GM23338 (cell line): ENCODE data around the gene TTC31. TPM values are rescaled to one million over a fixed set of nuclear protein-coding genes. Genes with fewer than 3 reads are reported as not detected.

Experiments used
- ATAC-seq: fragments of 200-7000 bp; cut with Tn5 transposase; 3 replicates; pipeline ENCODE4 v1.9.1; 2020
- DNase-seq: peaks from one replicate; pipeline ENCODE4 v3.0.0-alpha.2; 2015; ENCODE audit warnings: low spot score
- H2AFZ ChIP-seq: fragments of 200-600 bp; sonication (generic); 2 replicates; pipeline ENCODE4 v1.8.0; 2016; ENCODE audit warnings: antibody characterized with exemption, mild to moderate bottlenecking, moderate library complexity
- H3F3A ChIP-seq: fragments of 200-600 bp; sonication (generic); replicated peaks from 2 replicates; pipeline ENCODE4 v1.8.0; 2017; ENCODE audit warnings: antibody characterized with exemption, mixed run types, low read depth
- H3K27ac ChIP-seq: fragments of 200-600 bp; sonication (generic); 2 replicates; pipeline ENCODE4 v1.6.1; 2016; ENCODE audit warnings: low read depth
- H3K27me3 ChIP-seq: fragments of 200-600 bp; sonication (generic); 2 replicates; pipeline ENCODE4 v1.8.0; 2016; ENCODE audit warnings: mild to moderate bottlenecking, mixed run types, moderate library complexity; ENCODE audit not compliant: insufficient read depth
- H3K36me3 ChIP-seq: fragments of 200-600 bp; sonication (generic); 2 replicates; pipeline ENCODE4 v1.8.0; 2016; ENCODE audit warnings: mild to moderate bottlenecking; ENCODE audit not compliant: insufficient read depth
- H3K4me1 ChIP-seq: fragments of 200-600 bp; sonication (generic); 2 replicates; pipeline ENCODE4 v1.8.0; 2016; ENCODE audit warnings: mild to moderate bottlenecking, moderate library complexity; ENCODE audit not compliant: insufficient read depth
- H3K4me2 ChIP-seq: fragments of 200-600 bp; sonication (generic); 2 replicates; pipeline ENCODE4 v1.7.1; 2017; ENCODE audit warnings: mixed run types
- H3K4me3 ChIP-seq: fragments of 200-600 bp; sonication (generic); 2 replicates; pipeline ENCODE4 v1.6.1; 2016; ENCODE audit warnings: mixed run types
- H3K79me2 ChIP-seq: fragments of 200-600 bp; sonication (generic); replicated peaks from 2 replicates; pipeline ENCODE4 v1.8.0; 2017; ENCODE audit warnings: mild to moderate bottlenecking; ENCODE audit not compliant: insufficient read depth
- H3K9me2 ChIP-seq: fragments of 200-600 bp; sonication (generic); 2 replicates; pipeline ENCODE4 v1.8.0; 2017; ENCODE audit not compliant: insufficient read depth
- H4K20me1 ChIP-seq: fragments of 200-600 bp; sonication (generic); replicated peaks from 2 replicates; pipeline ENCODE4 v1.8.0; 2017; ENCODE audit warnings: mild to moderate bottlenecking; ENCODE audit not compliant: insufficient read depth
- H3K27ac Mint-ChIP-seq: 2 replicates; pipeline ENCODE4 v1.8.0; 2020; ENCODE audit warnings: inconsistent platforms, mild to moderate bottlenecking, moderate library complexity, mixed read lengths
- H3K27me3 Mint-ChIP-seq: 3 replicates; pipeline ENCODE4 v1.8.0; 2022; ENCODE audit warnings: low read depth, mild to moderate bottlenecking, moderate library complexity, mixed read lengths, inconsistent platforms; ENCODE audit not compliant: insufficient read depth, poor library complexity
- H3K36me3 Mint-ChIP-seq: 3 replicates; pipeline ENCODE4 v1.8.0; 2021; ENCODE audit warnings: low read depth, mild to moderate bottlenecking, inconsistent platforms, moderate library complexity, mixed read lengths
- H3K4me1 Mint-ChIP-seq: 3 replicates; pipeline ENCODE4 v1.8.0; 2020; ENCODE audit warnings: mild to moderate bottlenecking, inconsistent platforms, mixed read lengths
- H3K4me3 Mint-ChIP-seq: 3 replicates; pipeline ENCODE4 v1.8.0; 2021; ENCODE audit warnings: moderate library complexity, mild to moderate bottlenecking, inconsistent platforms, mixed read lengths
- H3K9me3 Mint-ChIP-seq: 3 replicates; pipeline ENCODE4 v1.8.0; 2020; ENCODE audit warnings: moderate library complexity, mild to moderate bottlenecking, inconsistent platforms, mixed read lengths
- CREB1 ChIP-seq: fragments of 250-450 bp; sonication (Bioruptor Pico); IDR thresholded peaks from 2 replicates; pipeline ENCODE4 v1.5.0; 2020; ENCODE audit warnings: low read depth, mild to moderate bottlenecking, moderate library complexity
- EZH2 ChIP-seq: fragments of 200-600 bp; sonication (generic); IDR thresholded peaks from one replicate; pipeline ENCODE4 v1.8.0; 2017; ENCODE audit warnings: antibody characterized with exemption, mild to moderate bottlenecking, low read depth; ENCODE audit not compliant: unreplicated experiment
- JUNB ChIP-seq: IDR thresholded peaks from one replicate; pipeline ENCODE4 v1.6.1; 2016; ENCODE audit warnings: antibody characterized with exemption; ENCODE audit not compliant: unreplicated experiment
- NANOG ChIP-seq: IDR thresholded peaks from 2 replicates; pipeline ENCODE4 v1.6.1; 2016; ENCODE audit warnings: antibody characterized with exemption, borderline replicate concordance
- POLR2AphosphoS5 ChIP-seq: IDR thresholded peaks from 2 replicates; pipeline ENCODE4 v1.6.1; 2016; ENCODE audit warnings: antibody characterized with exemption, low read depth
- REST ChIP-seq: IDR thresholded peaks from one replicate; pipeline ENCODE4 v1.6.1; 2018; ENCODE audit warnings: antibody characterized with exemption; ENCODE audit not compliant: unreplicated experiment
- ZNF114 ChIP-seq: fragments of 250-450 bp; sonication (Bioruptor Pico); IDR thresholded peaks from 2 replicates; pipeline ENCODE4 v1.5.0; 2020; ENCODE audit warnings: mild to moderate bottlenecking, moderate library complexity
- polyA plus RNA-seq: library from polyadenylated mRNA; unstranded; fragments of >200 nt; fragmentation: Nextera tagmentation; extraction: Ambion mirVana; gene quantifications from 2 replicates; pipeline ENCODE4 v1.2.1, GENCODE V29; 2016
- total RNA-seq: library from RNA; depleted of rRNA; stranded (reverse); fragments of >200 nt; shearing (Covaris generic); gene quantifications from 2 replicates; pipeline ENCODE4 v1.2.3, GENCODE V29; 2014
- TF ChIP-seq, protein P1 (sequence below), 2 experiments: fragments of 200-600 bp in 1 of 2; sonication (generic) in 1 of 2; conservative IDR thresholded peaks; 2 replicates each; pipeline versions ENCODE4 v1.5.1 to v1.6.1; 2016 to 2017; ENCODE audit warnings: antibody characterized with exemption in 2 of 2, low read depth in 2 of 2, mild to moderate bottlenecking in 2 of 2, moderate library complexity in 1 of 2
- TF ChIP-seq, protein P2 (sequence below): fragments of 250-450 bp; sonication (Bioruptor Pico); IDR thresholded peaks from 2 replicates; pipeline ENCODE4 v1.5.0; 2020; ENCODE audit warnings: mild to moderate bottlenecking, moderate library complexity

The TTC31 gene
- total and polyA plus RNA-seq, 2 experiments from 2014 or later: 15.8 to 29.2 TPM

- TF ChIP-seq CREB1 (CRISPR knock-in tag) (peak; percentile 83), ZNF114 (CRISPR knock-in tag) (no peak)
- TF ChIP-seq, protein P1, sequence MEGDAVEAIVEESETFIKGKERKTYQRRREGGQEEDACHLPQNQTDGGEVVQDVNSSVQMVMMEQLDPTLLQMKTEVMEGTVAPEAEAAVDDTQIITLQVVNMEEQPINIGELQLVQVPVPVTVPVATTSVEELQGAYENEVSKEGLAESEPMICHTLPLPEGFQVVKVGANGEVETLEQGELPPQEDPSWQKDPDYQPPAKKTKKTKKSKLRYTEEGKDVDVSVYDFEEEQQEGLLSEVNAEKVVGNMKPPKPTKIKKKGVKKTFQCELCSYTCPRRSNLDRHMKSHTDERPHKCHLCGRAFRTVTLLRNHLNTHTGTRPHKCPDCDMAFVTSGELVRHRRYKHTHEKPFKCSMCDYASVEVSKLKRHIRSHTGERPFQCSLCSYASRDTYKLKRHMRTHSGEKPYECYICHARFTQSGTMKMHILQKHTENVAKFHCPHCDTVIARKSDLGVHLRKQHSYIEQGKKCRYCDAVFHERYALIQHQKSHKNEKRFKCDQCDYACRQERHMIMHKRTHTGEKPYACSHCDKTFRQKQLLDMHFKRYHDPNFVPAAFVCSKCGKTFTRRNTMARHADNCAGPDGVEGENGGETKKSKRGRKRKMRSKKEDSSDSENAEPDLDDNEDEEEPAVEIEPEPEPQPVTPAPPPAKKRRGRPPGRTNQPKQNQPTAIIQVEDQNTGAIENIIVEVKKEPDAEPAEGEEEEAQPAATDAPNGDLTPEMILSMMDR (conservative IDR thresholded peaks at IDR 0.05; ENCODE audit: low read depth in 2 of 2): no peak; a peak in 1 of 4 replicates
Observed at GRCh38 chr2:74472086-74472944, 10.6 kb upstream of the TTC31 start, which contains the start of gene MRPL53 (continued).

GRCh38 chr2:74472945-74473258 lies 10.0 kb upstream of the TTC31 start:
- H3K27ac ChIP-seq: peak overlapping the region; percentile 96
- Mint-ChIP-seq H3K27ac (peak overlapping the region; percentile 98), H3K9me3 (no peaks in the 10 kb centered on the region; the same call in 2 of the 3 replicates), H3K4me3 (peak overlapping the region; percentile 98), H3K27me3 (peaks cover 15% of the 10 kb centered on the region), H3K4me1 (peaks cover 2% of the 10 kb centered on the region; the same call in 1 of the 3 replicates), H3K36me3 (peaks cover 19% of the 10 kb centered on the region)
- ATAC-seq (peak; percentile 5; the same call in 2 of the 3 replicates), DNase-seq (no peak)
- peaks cover 13% of the 10 kb centered on the region for H3F3A ChIP-seq
- peak overlapping the region; percentile 4; the same call in 1 of the 2 replicates for H2AFZ ChIP-seq
- peaks cover 7% of the 10 kb centered on the region; the same call in 1 of the 2 replicates for H3K4me1 ChIP-seq
- H4K20me1 ChIP-seq: no peaks in the 10 kb centered on the region
- H3K79me2 ChIP-seq: no peaks in the 10 kb centered on the region
- H3K4me2 ChIP-seq: peak overlapping the region; percentile 92
- peak overlapping the region; percentile 80 for H3K4me3 ChIP-seq
- H3K36me3 ChIP-seq: no peaks in the 10 kb centered on the region
- H3K9me2 ChIP-seq: no peaks in the 10 kb centered on the region
- no peaks in the 10 kb centered on the region for H3K27me3 ChIP-seq
- TF ChIP-seq CREB1 (CRISPR knock-in tag) (no peak), POLR2AphosphoS5 (no peak), EZH2 (no peak), JUNB (no peak), ZNF114 (CRISPR knock-in tag) (no peak), NANOG (no peak), REST (no peak)
- TF ChIP-seq, protein P2, sequence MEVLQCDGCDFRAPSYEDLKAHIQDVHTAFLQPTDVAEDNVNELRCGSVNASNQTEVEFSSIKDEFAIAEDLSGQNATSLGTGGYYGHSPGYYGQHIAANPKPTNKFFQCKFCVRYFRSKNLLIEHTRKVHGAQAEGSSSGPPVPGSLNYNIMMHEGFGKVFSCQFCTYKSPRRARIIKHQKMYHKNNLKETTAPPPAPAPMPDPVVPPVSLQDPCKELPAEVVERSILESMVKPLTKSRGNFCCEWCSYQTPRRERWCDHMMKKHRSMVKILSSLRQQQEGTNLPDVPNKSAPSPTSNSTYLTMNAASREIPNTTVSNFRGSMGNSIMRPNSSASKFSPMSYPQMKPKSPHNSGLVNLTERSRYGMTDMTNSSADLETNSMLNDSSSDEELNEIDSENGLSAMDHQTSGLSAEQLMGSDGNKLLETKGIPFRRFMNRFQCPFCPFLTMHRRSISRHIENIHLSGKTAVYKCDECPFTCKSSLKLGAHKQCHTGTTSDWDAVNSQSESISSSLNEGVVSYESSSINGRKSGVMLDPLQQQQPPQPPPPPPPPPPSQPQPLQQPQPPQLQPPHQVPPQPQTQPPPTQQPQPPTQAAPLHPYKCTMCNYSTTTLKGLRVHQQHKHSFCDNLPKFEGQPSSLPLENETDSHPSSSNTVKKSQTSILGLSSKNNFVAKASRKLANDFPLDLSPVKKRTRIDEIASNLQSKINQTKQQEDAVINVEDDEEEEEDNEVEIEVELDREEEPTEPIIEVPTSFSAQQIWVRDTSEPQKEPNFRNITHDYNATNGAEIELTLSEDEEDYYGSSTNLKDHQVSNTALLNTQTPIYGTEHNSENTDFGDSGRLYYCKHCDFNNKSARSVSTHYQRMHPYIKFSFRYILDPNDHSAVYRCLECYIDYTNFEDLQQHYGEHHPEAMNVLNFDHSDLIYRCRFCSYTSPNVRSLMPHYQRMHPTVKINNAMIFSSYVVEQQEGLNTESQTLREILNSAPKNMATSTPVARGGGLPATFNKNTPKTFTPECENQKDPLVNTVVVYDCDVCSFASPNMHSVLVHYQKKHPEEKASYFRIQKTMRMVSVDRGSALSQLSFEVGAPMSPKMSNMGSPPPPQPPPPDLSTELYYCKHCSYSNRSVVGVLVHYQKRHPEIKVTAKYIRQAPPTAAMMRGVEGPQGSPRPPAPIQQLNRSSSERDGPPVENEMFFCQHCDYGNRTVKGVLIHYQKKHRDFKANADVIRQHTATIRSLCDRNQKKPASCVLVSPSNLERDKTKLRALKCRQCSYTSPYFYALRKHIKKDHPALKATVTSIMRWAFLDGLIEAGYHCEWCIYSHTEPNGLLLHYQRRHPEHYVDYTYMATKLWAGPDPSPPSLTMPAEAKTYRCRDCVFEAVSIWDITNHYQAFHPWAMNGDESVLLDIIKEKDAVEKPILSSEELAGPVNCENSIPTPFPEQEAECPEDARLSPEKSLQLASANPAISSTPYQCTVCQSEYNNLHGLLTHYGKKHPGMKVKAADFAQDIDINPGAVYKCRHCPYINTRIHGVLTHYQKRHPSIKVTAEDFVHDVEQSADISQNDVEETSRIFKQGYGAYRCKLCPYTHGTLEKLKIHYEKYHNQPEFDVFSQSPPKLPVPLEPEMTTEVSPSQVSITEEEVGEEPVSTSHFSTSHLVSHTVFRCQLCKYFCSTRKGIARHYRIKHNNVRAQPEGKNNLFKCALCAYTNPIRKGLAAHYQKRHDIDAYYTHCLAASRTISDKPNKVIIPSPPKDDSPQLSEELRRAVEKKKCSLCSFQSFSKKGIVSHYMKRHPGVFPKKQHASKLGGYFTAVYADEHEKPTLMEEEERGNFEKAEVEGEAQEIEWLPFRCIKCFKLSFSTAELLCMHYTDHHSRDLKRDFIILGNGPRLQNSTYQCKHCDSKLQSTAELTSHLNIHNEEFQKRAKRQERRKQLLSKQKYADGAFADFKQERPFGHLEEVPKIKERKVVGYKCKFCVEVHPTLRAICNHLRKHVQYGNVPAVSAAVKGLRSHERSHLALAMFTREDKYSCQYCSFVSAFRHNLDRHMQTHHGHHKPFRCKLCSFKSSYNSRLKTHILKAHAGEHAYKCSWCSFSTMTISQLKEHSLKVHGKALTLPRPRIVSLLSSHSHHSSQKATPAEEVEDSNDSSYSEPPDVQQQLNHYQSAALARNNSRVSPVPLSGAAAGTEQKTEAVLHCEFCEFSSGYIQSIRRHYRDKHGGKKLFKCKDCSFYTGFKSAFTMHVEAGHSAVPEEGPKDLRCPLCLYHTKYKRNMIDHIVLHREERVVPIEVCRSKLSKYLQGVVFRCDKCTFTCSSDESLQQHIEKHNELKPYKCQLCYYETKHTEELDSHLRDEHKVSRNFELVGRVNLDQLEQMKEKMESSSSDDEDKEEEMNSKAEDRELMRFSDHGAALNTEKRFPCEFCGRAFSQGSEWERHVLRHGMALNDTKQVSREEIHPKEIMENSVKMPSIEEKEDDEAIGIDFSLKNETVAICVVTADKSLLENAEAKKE (CRISPR knock-in tag): no peak
- TF ChIP-seq, protein P1 (conservative IDR thresholded peaks at IDR 0.05; ENCODE audit: low read depth in 2 of 2): no peak
